Esophagus squamous epithelium (tissue), 4 donors: Measurements from ENCODE around the gene CDCA5.

Experiments used
- POLR2A ChIP-seq, 4 donors: fragments of 450-650 bp; IDR thresholded peaks; one replicate each; pipeline ENCODE4 v1.6.1; 2017; ENCODE audit warnings: antibody characterized with exemption in 4 of 4, mild to moderate bottlenecking in 4 of 4, moderate library complexity in 3 of 4
- TF ChIP-seq, protein P1 (sequence below), 6 experiments: fragments of 450-650 bp in 4 of 6; fragments of 200-600 bp in 2 of 6; sonication (generic) in 2 of 6; IDR thresholded peaks; one replicate each; pipeline ENCODE4 v1.5.1; 2016 to 2019; ENCODE audit warnings: antibody characterized with exemption in 6 of 6, mild to moderate bottlenecking in 4 of 6, moderate library complexity in 4 of 6

DNA sequence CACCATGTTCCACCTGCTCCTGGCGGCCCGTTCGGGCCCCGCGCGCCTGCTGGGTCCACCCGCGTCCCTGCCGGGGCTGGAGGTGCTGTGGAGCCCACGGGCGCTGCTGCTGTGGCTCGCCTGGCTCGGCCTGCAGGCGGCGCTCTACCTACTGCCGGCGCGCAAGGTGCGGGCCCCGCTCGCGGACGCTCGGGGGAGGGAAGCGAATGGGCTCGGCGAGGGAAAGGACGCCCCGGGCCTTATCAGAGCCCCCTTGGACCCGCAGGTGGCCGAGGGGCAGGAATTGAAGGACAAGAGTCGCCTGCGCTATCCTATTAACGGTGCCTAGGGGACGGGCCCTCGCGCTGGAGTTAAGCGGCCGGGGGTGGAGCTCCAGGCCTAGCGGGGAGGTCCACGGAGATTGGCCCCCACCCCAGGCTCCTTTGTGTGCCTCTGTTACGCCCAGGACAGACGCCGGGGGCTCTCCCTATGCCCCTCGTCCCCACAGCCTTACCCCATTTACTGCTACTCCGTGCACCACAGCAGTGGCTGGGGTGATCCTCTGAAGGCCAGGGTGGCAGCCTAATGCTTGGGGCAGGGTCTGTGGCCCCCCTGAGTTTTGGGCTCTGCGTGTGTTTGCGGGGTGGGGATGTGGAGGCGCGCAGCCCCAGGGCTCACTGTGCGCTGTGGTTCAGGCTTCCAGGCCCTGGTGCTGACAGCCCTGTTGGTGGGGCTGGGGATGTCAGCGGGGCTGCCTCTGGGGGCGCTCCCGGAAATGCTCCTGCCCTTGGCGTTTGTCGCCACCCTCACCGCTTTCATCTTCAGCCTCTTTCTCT lies 28.9 kb upstream of the CDCA5 start:
- TF ChIP-seq, protein P1, sequence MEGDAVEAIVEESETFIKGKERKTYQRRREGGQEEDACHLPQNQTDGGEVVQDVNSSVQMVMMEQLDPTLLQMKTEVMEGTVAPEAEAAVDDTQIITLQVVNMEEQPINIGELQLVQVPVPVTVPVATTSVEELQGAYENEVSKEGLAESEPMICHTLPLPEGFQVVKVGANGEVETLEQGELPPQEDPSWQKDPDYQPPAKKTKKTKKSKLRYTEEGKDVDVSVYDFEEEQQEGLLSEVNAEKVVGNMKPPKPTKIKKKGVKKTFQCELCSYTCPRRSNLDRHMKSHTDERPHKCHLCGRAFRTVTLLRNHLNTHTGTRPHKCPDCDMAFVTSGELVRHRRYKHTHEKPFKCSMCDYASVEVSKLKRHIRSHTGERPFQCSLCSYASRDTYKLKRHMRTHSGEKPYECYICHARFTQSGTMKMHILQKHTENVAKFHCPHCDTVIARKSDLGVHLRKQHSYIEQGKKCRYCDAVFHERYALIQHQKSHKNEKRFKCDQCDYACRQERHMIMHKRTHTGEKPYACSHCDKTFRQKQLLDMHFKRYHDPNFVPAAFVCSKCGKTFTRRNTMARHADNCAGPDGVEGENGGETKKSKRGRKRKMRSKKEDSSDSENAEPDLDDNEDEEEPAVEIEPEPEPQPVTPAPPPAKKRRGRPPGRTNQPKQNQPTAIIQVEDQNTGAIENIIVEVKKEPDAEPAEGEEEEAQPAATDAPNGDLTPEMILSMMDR (IDR thresholded peaks at IDR 0.05), result peak; percentile 81 to 98 (median 92)
- no peak for TF ChIP-seq POLR2A (IDR thresholded peaks at IDR 0.05)
